GM19043 (cell line): ENCODE data around the gene GABRA5.

Experiments used
- ATAC-seq: cut with Tn5 transposase; IDR thresholded peaks from one replicate; pipeline ENCODE4 v1.9.1; 2021; ENCODE audit warnings: low read depth; ENCODE audit not compliant: unreplicated experiment

The GABRA5 gene

GRCh38 chr15:26910715-26911114 is 43.9 kb downstream of the GABRA5 start:
- ATAC-seq: no peak

GRCh38 chr15:26921433-26921832 is 54.6 kb downstream of the GABRA5 start:
- no peak for ATAC-seq

- no peak for ATAC-seq
These were observed 59.2 kb downstream of the GABRA5 start for GRCh38 chr15:26926081-26926480.

- ATAC-seq: no peak
These were observed 61.2 kb downstream of the GABRA5 start for GRCh38 chr15:26928051-26928450.

- ATAC-seq: no peak
These were observed 62.7 kb downstream of the GABRA5 start for GRCh38 chr15:26929588-26929987.

- no peak for ATAC-seq
These were observed 68.0 kb downstream of the GABRA5 start for GRCh38 chr15:26934848-26935247.

GRCh38 chr15:26935322-26935721 is 68.5 kb downstream of the GABRA5 start:
- ATAC-seq: no peak

GRCh38 chr15:26936502-26936901 is 69.6 kb downstream of the GABRA5 start:
- ATAC-seq: no peak

- no peak for ATAC-seq
These were observed 70.3 kb downstream of the GABRA5 start for GRCh38 chr15:26937134-26937533.

- no peak for ATAC-seq
These were observed 72.5 kb downstream of the GABRA5 start for GRCh38 chr15:26939398-26939797.

GRCh38 chr15:26941489-26941888 is 74.6 kb downstream of the GABRA5 start:
- ATAC-seq: no peak

- no peak for ATAC-seq
These were observed 77.0 kb downstream of the GABRA5 start for GRCh38 chr15:26943866-26944265.

- no peak for ATAC-seq
These were observed 78.2 kb downstream of the GABRA5 start for GRCh38 chr15:26945046-26945445.

- no peak for ATAC-seq
These were observed 83.1 kb downstream of the GABRA5 start for GRCh38 chr15:26950001-26950400.

- no peak for ATAC-seq
These were observed 87.5 kb downstream of the GABRA5 start for GRCh38 chr15:26954403-26954802.

GRCh38 chr15:26967719-26968269 is 100.9 kb downstream of the GABRA5 start:
- ATAC-seq: no peak

GRCh38 chr15:26968806-26969205 is 101.9 kb downstream of the GABRA5 start:
- ATAC-seq: no peak

GRCh38 chr15:26970712-26971210 is 103.9 kb downstream of the GABRA5 start, which contains the start of gene GABRG3:
GABRG3 (plus strand) TSS chr15:26971181.
- no peak for ATAC-seq

GRCh38 chr15:26971271-26972018 is 104.6 kb downstream of the GABRA5 start:
- no peak for ATAC-seq

GRCh38 chr15:26972636-26973035 is 105.8 kb downstream of the GABRA5 start:
- ATAC-seq: no peak

GRCh38 chr15:26974120-26974780 is 107.4 kb downstream of the GABRA5 start:
- ATAC-seq: no peak

GRCh38 chr15:26981492-26981891 is 114.6 kb downstream of the GABRA5 start:
- no peak for ATAC-seq
